Activated CD4-positive, alpha-beta T cell treated with anti-CD3 and anti-CD28 coated beads for 24 hours (primary cell): Measurements from ENCODE around the gene KCNJ10.

ENCODE experiments used
- DNase-seq, 2 donors: peaks; one replicate each; pipeline ENCODE4 v3.0.0-alpha.2; 2020; ENCODE audit warnings: low read depth in 2 of 2

The KCNJ10 gene

GRCh38 chr1:159990005-159990404 is 80.0 kb downstream of the KCNJ10 start:
- DNase-seq, result no peak

- no peak for DNase-seq
Measured at GRCh38 chr1:159989581-159989980, 80.4 kb downstream of the KCNJ10 start.

GRCh38 chr1:159988006-159988405 is 82.0 kb downstream of the KCNJ10 start:
- DNase-seq, result no peak

DNA sequence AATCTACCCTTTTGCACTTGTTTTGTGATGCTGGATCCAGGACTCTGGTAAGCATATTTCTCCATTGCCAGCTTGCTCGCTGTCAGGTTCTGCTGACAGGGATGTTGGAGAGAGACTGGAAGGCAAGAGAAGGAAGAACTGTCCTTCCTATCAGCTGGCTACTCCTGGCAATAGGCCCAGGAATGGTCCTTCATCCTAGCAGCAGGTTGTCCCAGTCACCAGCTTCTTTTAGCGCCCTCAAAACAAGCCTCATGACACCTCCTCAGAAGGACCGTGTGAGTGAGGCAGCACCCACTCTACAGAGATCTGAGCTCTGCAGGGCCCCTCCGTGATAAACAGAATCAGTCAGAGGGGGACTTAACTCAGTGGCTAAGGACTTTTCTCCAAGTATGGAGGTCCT is 82.8 kb downstream of the KCNJ10 start:
- no peak for DNase-seq

GRCh38 chr1:159986531-159986930 is 83.4 kb downstream of the KCNJ10 start:
- no peak for DNase-seq

- no peak for DNase-seq
Measured at GRCh38 chr1:159986093-159986492, 83.9 kb downstream of the KCNJ10 start.

- no peak for DNase-seq
Measured at GRCh38 chr1:159985473-159985872, 84.5 kb downstream of the KCNJ10 start.

DNA sequence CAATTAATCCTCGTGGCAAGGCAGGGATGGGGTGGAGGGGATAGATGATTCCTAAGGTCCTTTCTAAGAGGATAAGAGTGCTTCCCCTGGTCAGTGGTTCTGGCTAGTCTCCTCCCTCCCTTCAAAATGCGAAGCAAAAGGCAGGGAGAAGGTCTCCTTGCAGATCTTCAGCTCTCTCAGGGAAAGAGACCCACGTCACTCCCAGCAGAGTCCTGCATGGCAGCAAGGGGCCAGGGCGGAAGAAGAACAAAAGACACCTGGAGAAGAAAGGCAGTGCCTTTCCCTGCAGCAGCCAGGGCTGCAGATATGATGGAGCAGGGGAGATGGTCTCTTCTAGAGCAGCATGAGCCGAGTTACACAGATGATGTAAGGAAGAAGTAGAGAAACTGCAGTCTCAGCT is 86.3 kb downstream of the KCNJ10 start:
- DNase-seq, result no peak

DNA sequence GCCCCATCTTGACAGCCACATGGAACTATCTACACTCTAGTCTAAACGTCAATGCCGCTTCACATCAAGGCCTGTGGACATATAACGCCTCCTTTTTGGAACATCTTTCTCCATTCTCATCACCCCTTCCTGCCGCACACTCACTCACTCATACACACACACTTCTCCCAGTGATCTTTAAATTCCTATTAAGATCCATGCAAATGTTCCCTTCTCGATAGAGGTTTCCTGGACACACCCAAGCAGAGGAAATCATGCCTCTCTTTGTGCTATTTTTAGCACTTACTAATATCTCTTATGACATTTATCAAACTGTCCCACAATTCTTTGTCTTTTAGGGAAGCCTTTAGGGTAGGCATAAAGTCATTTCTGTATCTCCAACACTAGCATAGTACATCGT is 87.7 kb downstream of the KCNJ10 start:
- no peak for DNase-seq

GRCh38 chr1:159981351-159982055 is 88.5 kb downstream of the KCNJ10 start:
- no peak for DNase-seq

GRCh38 chr1:159980786-159981185 is 89.2 kb downstream of the KCNJ10 start:
- no peak for DNase-seq

DNA sequence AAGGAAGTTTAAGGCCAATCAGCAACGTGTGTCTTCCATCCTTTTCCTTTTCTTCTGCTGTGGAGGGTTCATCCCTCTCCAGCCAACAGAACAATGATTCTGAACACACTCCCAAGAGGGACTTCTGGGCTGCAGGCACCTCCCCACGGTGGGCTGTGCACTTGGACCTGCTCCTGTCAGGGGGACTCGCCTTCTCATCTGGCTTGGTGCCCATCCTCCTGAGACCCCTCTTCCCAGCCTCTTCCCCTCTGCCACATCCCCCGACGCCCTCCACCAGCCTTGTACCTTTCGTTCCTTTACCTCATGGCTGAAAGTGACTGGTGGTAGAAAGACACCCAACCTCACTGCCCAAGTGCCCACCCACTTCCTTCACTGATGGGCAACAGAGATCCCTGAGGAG is 89.9 kb downstream of the KCNJ10 start:
- no peak for DNase-seq

- no peak for DNase-seq
Measured at GRCh38 chr1:159979257-159979656, 90.7 kb downstream of the KCNJ10 start.

GRCh38 chr1:159978107-159978398 is 91.9 kb downstream of the KCNJ10 start:
- no peak for DNase-seq

GRCh38 chr1:159977364-159978106 is 92.4 kb downstream of the KCNJ10 start:
- no peak for DNase-seq

DNA sequence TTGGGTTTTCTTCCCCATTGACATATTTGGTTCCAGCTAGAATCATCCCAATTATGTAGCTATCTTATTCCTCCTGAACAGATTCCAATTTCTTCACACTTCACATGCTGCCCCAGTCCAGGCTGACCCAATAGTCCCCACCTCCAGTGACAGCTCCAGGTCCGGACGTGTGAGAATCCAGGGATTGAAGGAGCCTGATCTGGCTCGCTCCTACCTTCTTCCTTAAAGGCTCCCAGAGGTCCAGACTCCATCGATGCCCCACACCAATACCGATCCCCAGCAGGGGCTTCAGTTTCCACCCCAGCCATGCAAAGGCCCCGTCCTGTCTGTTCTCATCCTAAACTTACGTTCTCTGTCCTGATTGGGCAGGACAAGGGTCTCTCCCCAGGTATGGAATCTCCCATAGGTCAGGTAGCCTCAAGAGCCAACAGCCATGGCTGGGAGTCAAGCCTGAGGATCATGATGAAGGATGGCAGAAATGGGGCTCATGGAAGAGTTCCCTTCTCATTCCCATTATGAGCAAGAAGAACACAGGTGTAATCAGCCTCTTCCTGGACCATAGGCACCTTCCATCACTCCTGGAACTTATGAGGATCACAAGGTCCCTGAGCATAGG is 95.5 kb downstream of the KCNJ10 start:
- no peak for DNase-seq

GRCh38 chr1:159973350-159973940 is 96.5 kb downstream of the KCNJ10 start:
- no peak for DNase-seq

DNA sequence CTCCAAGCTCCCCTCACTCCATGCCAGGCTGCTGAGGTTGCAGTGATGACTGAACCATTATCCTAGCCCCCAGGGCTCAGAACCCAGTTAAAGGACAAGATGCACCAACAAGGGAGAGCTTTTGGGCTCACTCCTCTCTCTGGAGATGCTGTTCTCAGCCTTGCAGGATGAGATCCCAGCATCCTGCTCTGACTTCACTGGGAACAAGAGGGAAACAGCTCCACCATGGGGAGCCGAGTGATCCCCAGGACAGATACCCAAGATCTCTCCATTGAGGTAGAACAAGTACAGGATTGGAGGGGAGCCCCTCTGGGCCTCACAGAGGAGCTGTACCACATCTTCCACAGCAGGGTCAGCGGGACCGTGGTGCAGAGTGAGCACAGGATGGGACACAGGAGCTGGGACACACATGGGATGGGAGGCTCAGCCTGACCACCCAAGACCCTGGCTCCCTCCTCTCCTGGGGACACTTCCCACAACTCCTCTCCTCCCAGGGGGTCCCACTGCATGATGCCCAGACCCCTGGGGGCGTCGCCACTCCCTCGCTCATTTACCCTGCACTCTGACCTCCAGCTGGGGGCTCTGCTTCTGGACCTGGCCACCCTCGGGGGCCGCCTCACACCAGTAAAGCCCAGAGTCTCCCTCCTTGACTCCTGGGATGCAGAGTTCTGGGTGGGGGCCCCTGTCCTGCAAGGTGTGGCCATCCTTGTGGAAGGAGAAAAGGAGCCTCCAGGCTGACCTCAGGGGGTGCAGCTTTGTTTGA is 97.3 kb downstream of the KCNJ10 start:
- no peak for DNase-seq

DNA sequence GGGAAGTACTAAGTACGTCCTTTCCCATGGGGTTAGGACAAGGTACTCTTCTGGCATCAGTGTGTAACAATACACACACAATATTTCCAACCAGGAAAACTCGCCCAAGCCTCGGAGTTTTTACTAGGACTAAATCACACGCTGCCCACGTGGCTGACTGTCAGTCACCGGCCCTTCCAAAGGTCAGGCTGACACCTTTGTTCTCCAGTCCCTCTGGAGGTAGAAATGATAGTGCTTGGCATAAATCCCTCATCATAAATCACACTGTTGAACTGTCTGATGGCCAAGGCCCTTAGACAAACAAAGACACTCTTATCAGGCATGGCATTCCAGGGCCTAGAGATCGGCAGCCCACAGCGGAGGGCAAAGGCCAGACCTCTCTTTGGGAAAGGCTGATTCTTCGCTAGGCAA is 99.0 kb downstream of the KCNJ10 start:
- DNase-seq, result no peak

GRCh38 chr1:159968901-159969300 is 101.1 kb downstream of the KCNJ10 start:
- DNase-seq, result no peak

- no peak for DNase-seq
Measured at GRCh38 chr1:159965263-159965662, 104.7 kb downstream of the KCNJ10 start.

DNA sequence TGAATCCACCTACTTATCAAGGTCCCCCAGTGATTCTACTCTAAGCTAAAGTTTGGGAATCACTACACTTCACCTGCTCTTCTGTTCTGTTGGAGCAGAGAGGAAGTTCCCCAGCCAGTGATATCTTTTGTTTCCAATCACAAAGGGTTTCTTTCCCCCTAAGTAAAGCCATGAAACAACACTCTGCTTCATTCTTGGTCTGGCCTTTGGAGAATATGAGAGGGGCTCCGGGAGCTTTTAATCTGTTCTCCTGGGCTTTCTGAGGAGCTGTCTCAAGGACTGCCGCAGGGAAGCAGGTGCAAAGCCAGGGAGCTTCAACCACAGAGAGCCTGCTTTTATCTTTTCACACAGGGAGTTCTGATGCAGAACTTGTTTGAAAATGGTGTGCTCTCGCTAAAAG is 105.8 kb downstream of the KCNJ10 start:
- DNase-seq, result no peak
